Measurements from ENCODE around the gene ADCY2.

Gene ADCY2

DNA sequence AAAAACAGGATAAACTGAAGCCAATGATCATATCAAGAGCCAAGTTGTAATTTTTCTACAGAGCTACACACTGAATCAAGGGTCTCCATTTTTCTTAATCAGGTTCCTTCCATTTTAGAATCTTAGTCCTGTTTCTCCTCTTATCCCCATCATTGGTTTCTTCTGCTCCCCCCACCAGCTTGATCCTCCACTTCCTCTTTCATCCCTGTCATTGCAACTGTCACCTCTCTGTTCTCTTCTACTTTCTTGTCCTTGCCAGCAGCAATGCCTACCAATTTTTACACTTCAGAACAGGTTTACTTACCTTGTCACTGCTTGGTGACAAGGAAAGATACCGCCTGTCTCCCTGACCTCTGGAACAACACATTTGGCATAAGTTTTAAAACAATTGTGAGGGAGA is 357.7 kb downstream of the ADCY2 start:
- Histone ChIP-seq H3K4me1 (ENCODE audit: control insufficient read depth, insufficient read depth, low read depth, low read length) (peaks cover 2% of the 10 kb centered on the region), H3K36me3 (ENCODE audit: control insufficient read depth in 1 of 2, insufficient read depth in 2 of 2, low read depth in 1 of 2, low read length in 2 of 2) (no peaks in the 10 kb centered on the region)
- WGBS: 80% methylated on average over 1 of the region's 1 CpG

DNA sequence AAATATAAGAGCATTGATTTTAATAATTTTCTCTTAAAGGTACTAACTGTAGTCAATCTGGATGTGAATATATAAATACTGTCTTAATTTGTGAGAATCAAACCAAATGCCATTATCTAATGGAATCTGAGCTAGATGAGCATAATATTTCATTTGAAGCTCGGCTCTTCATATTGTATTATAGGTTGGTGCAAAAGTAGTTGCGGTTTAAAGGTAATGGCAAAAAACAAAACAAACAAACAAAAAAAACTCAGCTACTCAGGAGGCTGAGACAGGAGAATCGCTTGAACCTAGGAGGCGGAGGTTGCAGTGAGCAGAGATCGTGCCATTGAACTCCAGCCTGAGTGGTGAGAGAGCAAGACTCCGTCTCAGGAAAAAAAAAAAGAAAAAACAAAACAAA is 358.6 kb downstream of the ADCY2 start:
- no peak overlapping the region for H2BK5ac ChIP-seq (ENCODE audit: low read depth, low read length, poor library complexity, severe bottlenecking)
- no peak overlapping the region for H3K4ac ChIP-seq (ENCODE audit: low read depth in 1 of 2, low read length in 2 of 2)
- no peak overlapping the region for H4K8ac ChIP-seq (ENCODE audit: low read length)
- no peak overlapping the region for H3K4me3 ChIP-seq (ENCODE audit: insufficient read depth in 1 of 2, low read depth in 1 of 2, low read length in 2 of 2)
- H3K4me2 ChIP-seq (ENCODE audit: low read length, poor library complexity, severe bottlenecking): no peak overlapping the region
- no peak overlapping the region for H3K14ac ChIP-seq (ENCODE audit: low read length in 2 of 2)
- peaks cover 18 to 22% of the 10 kb centered on the region in 2 experiments for H3K27me3 ChIP-seq (ENCODE audit: control insufficient read depth in 1 of 2, insufficient read depth in 1 of 2, low read length in 2 of 2)
- no peak overlapping the region for H3K9ac ChIP-seq (ENCODE audit: low read length)
- H4K91ac ChIP-seq (ENCODE audit: low read length): no peak overlapping the region
- H2BK12ac ChIP-seq (ENCODE audit: low read length in 2 of 2): no peak overlapping the region
- no peak overlapping the region for H3K27ac ChIP-seq (ENCODE audit: low read length, poor library complexity, severe bottlenecking)
- H3K9me3 ChIP-seq (ENCODE audit: control insufficient read depth, low read length): no peaks in the 10 kb centered on the region
- no peaks in the 10 kb centered on the region for H3K36me3 ChIP-seq (ENCODE audit: control insufficient read depth in 1 of 2, insufficient read depth in 2 of 2, low read depth in 1 of 2, low read length in 2 of 2)
- H3K4me1 ChIP-seq (ENCODE audit: control insufficient read depth, insufficient read depth, low read depth, low read length): peaks cover 6% of the 10 kb centered on the region
- no peak overlapping the region for H2BK15ac ChIP-seq (ENCODE audit: low read depth, poor library complexity, severe bottlenecking)
- no peak overlapping the region for H2AK5ac ChIP-seq (ENCODE audit: low read length, severe bottlenecking)
- WGBS: 90% methylated on average over 2 of the region's 6 CpGs
- H3K79me1 ChIP-seq (replicated peaks; ENCODE audit: low read length, poor library complexity, severe bottlenecking): no peaks in the 10 kb centered on the region
- no peak overlapping the region for H3K23ac ChIP-seq (ENCODE audit: low read length in 2 of 2)
- H3K18ac ChIP-seq (ENCODE audit: low read depth in 1 of 2, low read length in 2 of 2): no peak overlapping the region
- no peak for DNase-seq
- H2AFZ ChIP-seq (ENCODE audit: low read depth, low read length): no peak overlapping the region
- no peak overlapping the region for H2BK120ac ChIP-seq (ENCODE audit: low read depth, low read length)

More for the DNA sequence above, 357.7 kb downstream of the ADCY2 start:
- Histone ChIP-seq H3K4ac (ENCODE audit: low read depth in 1 of 2, low read length in 2 of 2) (no peak overlapping the region), H4K8ac (ENCODE audit: low read length) (no peak overlapping the region), H3K14ac (ENCODE audit: low read length in 2 of 2) (no peak overlapping the region), H3K27me3 (ENCODE audit: control insufficient read depth in 1 of 2, insufficient read depth in 1 of 2, low read length in 2 of 2) (peaks cover 18 to 22% of the 10 kb centered on the region in 2 experiments), H2BK12ac (ENCODE audit: low read length in 2 of 2) (no peak overlapping the region), H2BK120ac (ENCODE audit: low read depth, low read length) (no peak overlapping the region), H2AK5ac (ENCODE audit: low read length, severe bottlenecking) (no peak overlapping the region), H2BK5ac (ENCODE audit: low read depth, low read length, poor library complexity, severe bottlenecking) (no peak overlapping the region), H2AFZ (ENCODE audit: low read depth, low read length) (no peak overlapping the region), H4K91ac (ENCODE audit: low read length) (no peak overlapping the region), H3K4me3 (ENCODE audit: insufficient read depth in 1 of 2, low read depth in 1 of 2, low read length in 2 of 2) (no peak overlapping the region), H3K23ac (ENCODE audit: low read length in 2 of 2) (no peak overlapping the region), H3K79me1 (replicated peaks; ENCODE audit: low read length, poor library complexity, severe bottlenecking) (no peaks in the 10 kb centered on the region), H3K9me3 (ENCODE audit: control insufficient read depth, low read length) (no peaks in the 10 kb centered on the region), H3K4me2 (ENCODE audit: low read length, poor library complexity, severe bottlenecking) (no peak overlapping the region), H3K18ac (ENCODE audit: low read depth in 1 of 2, low read length in 2 of 2) (no peak overlapping the region), H3K27ac (ENCODE audit: low read length, poor library complexity, severe bottlenecking) (no peak overlapping the region), H2BK15ac (ENCODE audit: low read depth, poor library complexity, severe bottlenecking) (no peak overlapping the region), H3K9ac (ENCODE audit: low read length) (no peak overlapping the region)
- no peak for DNase-seq

GRCh38 chr5:7754997-7755596 is 359.2 kb downstream of the ADCY2 start:
- Histone ChIP-seq H3K18ac (ENCODE audit: low read depth in 1 of 2, low read length in 2 of 2) (no peak overlapping the region), H3K27ac (ENCODE audit: low read length, poor library complexity, severe bottlenecking) (no peak overlapping the region), H4K8ac (ENCODE audit: low read length) (no peak overlapping the region), H3K9ac (ENCODE audit: low read length) (no peak overlapping the region), H3K4me1 (ENCODE audit: control insufficient read depth, insufficient read depth, low read depth, low read length) (peaks cover 6% of the 10 kb centered on the region), H2BK12ac (ENCODE audit: low read length in 2 of 2) (no peak overlapping the region), H2BK15ac (ENCODE audit: low read depth, poor library complexity, severe bottlenecking) (no peak overlapping the region), H3K36me3 (ENCODE audit: control insufficient read depth in 1 of 2, insufficient read depth in 2 of 2, low read depth in 1 of 2, low read length in 2 of 2) (no peaks in the 10 kb centered on the region), H3K4me3 (ENCODE audit: insufficient read depth in 1 of 2, low read depth in 1 of 2, low read length in 2 of 2) (no peak overlapping the region), H3K14ac (ENCODE audit: low read length in 2 of 2) (no peak overlapping the region), H2BK120ac (ENCODE audit: low read depth, low read length) (no peak overlapping the region), H3K27me3 (ENCODE audit: control insufficient read depth in 1 of 2, insufficient read depth in 1 of 2, low read length in 2 of 2) (peaks cover 18 to 22% of the 10 kb centered on the region in 2 experiments), H3K9me3 (ENCODE audit: control insufficient read depth, low read length) (no peaks in the 10 kb centered on the region), H3K23ac (ENCODE audit: low read length in 2 of 2) (no peak overlapping the region), H3K79me1 (replicated peaks; ENCODE audit: low read length, poor library complexity, severe bottlenecking) (no peaks in the 10 kb centered on the region), H2AFZ (ENCODE audit: low read depth, low read length) (no peak overlapping the region), H3K4me2 (ENCODE audit: low read length, poor library complexity, severe bottlenecking) (no peak overlapping the region), H2AK5ac (ENCODE audit: low read length, severe bottlenecking) (no peak overlapping the region), H3K4ac (ENCODE audit: low read depth in 1 of 2, low read length in 2 of 2) (no peak overlapping the region), H2BK5ac (ENCODE audit: low read depth, low read length, poor library complexity, severe bottlenecking) (no peak overlapping the region), H4K91ac (ENCODE audit: low read length) (no peak overlapping the region)
- DNase-seq: no peak
- 50% methylated on average over 13 of the region's 13 CpGs for WGBS

DNA sequence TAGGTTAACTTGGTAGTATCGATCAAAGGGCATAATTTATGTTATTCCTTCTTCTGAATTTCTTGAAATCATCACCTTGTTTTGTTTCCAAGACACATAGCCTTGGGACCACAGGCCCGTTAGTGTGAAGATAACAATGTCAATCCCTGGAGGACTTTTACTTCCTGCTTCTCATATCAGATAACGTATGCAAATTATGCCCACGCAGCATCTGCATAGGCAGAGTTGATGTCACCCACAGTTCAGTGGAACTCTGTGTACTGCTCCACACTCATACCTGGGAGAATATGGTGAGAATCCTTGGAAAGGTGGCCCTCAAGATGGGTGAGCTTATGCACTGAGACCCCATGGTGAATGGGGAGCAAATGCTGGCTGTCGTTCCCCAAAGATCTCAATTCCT is 360.0 kb downstream of the ADCY2 start:
- Histone ChIP-seq H3K9me3 (ENCODE audit: control insufficient read depth, low read length) (no peaks in the 10 kb centered on the region), H3K18ac (ENCODE audit: low read depth in 1 of 2, low read length in 2 of 2) (no peak overlapping the region), H2AK5ac (ENCODE audit: low read length, severe bottlenecking) (no peak overlapping the region), H3K14ac (ENCODE audit: low read length in 2 of 2) (no peak overlapping the region), H3K4ac (ENCODE audit: low read depth in 1 of 2, low read length in 2 of 2) (no peak overlapping the region), H3K9ac (ENCODE audit: low read length) (no peak overlapping the region), H4K91ac (ENCODE audit: low read length) (no peak overlapping the region), H3K4me3 (ENCODE audit: insufficient read depth in 1 of 2, low read depth in 1 of 2, low read length in 2 of 2) (no peak overlapping the region), H3K23ac (ENCODE audit: low read length in 2 of 2) (no peak overlapping the region), H3K27me3 (ENCODE audit: control insufficient read depth in 1 of 2, insufficient read depth in 1 of 2, low read length in 2 of 2) (peaks cover 18 to 19% of the 10 kb centered on the region in 2 experiments), H4K8ac (ENCODE audit: low read length) (no peak overlapping the region), H2BK5ac (ENCODE audit: low read depth, low read length, poor library complexity, severe bottlenecking) (no peak overlapping the region), H2AFZ (ENCODE audit: low read depth, low read length) (no peak overlapping the region), H2BK15ac (ENCODE audit: low read depth, poor library complexity, severe bottlenecking) (no peak overlapping the region), H3K36me3 (ENCODE audit: control insufficient read depth in 1 of 2, insufficient read depth in 2 of 2, low read depth in 1 of 2, low read length in 2 of 2) (no peaks in the 10 kb centered on the region), H3K4me1 (ENCODE audit: control insufficient read depth, insufficient read depth, low read depth, low read length) (peaks cover 6% of the 10 kb centered on the region), H2BK12ac (ENCODE audit: low read length in 2 of 2) (no peak overlapping the region), H3K27ac (ENCODE audit: low read length, poor library complexity, severe bottlenecking) (no peak overlapping the region), H2BK120ac (ENCODE audit: low read depth, low read length) (no peak overlapping the region), H3K4me2 (ENCODE audit: low read length, poor library complexity, severe bottlenecking) (no peak overlapping the region), H3K79me1 (replicated peaks; ENCODE audit: low read length, poor library complexity, severe bottlenecking) (no peaks in the 10 kb centered on the region)
- no peak for DNase-seq
- WGBS: 69% methylated on average over 3 of the region's 5 CpGs
